ENCODE data around the gene RASSF10.

Gene RASSF10

GRCh38 chr11:12993626-12994025, 15.5 kb upstream of the RASSF10 start:
- no peak overlapping the region for H3K4me3 ChIP-seq (ENCODE audit: low read depth, low read length)
- no peak for TF ChIP-seq CTCF (IDR thresholded peaks at IDR 0.05; ENCODE audit: low read depth, low read length)

- H3K4me3 ChIP-seq (ENCODE audit: low read depth, low read length) = no peak overlapping the region
- no peak for TF ChIP-seq CTCF (IDR thresholded peaks at IDR 0.05; ENCODE audit: low read depth, low read length)
These were observed 14.6 kb upstream of the RASSF10 start for GRCh38 chr11:12994476-12994875.

DNA sequence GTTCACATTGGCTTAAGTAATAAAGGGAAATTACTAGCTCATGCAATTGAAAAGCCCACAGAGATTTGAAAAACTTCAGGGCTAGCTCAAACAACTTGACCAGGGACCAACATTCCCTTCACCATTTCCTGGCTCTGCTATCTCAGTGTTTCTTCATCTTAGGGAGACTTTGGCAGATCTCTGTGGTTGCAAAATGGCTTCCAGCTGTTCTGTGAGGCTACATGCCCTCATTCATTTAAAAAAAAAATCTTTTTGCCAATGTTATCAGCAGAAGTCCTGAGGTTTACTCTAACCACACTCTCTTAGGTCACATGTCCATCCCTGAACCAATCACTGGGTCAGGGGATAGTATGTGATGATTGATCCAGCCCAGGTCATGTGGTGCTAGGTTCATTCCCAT, 13.9 kb upstream of the RASSF10 start:
- H3K4me3 ChIP-seq (ENCODE audit: low read depth, low read length) = no peak overlapping the region
- TF ChIP-seq CTCF (IDR thresholded peaks at IDR 0.05; ENCODE audit: low read depth, low read length) = no peak

- TF ChIP-seq CTCF (IDR thresholded peaks at IDR 0.05; ENCODE audit: low read depth, low read length) = no peak
- H3K4me3 ChIP-seq (ENCODE audit: low read depth, low read length) = no peak overlapping the region
These were observed 13.3 kb upstream of the RASSF10 start for GRCh38 chr11:12995823-12996222.

GRCh38 chr11:12997168-12997567, 11.9 kb upstream of the RASSF10 start:
- no peak overlapping the region for H3K4me3 ChIP-seq (ENCODE audit: low read depth, low read length)
- no peak for TF ChIP-seq CTCF (IDR thresholded peaks at IDR 0.05; ENCODE audit: low read depth, low read length)

DNA sequence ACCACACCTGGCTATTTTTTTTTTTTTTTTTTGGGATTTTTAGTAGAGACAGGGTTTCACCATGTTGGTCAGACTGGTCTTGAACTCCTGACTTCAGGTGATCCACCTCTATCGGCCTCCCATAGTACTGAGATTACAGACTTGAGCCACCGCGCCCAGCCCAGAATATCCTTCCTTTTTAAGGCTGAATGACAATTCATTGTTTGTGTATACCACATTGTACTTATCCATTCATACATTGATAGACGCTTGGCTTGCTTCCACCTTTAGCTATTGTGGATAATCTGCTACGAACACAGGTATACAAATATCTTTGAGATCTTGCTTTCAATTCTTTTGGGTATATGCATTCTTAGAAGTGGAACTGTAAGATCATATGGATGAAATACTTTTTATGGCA, 10.8 kb upstream of the RASSF10 start:
- no peak overlapping the region for H3K4me3 ChIP-seq (ENCODE audit: low read depth, low read length)
- no peak for TF ChIP-seq CTCF (IDR thresholded peaks at IDR 0.05; ENCODE audit: low read depth, low read length)

GRCh38 chr11:12999597-12999996, 9.5 kb upstream of the RASSF10 start:
- no peak for TF ChIP-seq CTCF (IDR thresholded peaks at IDR 0.05; ENCODE audit: low read depth, low read length)
- H3K4me3 ChIP-seq (ENCODE audit: low read depth, low read length) = no peak overlapping the region
